ENCODE measurements around the gene MOB3A. TPM values are rescaled to one million over a fixed set of nuclear protein-coding genes. Genes with fewer than 3 reads are reported as not detected.
A peak's percentile ranks its signal among the peaks of the same experiment; 100 is the strongest.
"Not testable (repeated sequence)": the region's sequence is repeated elsewhere in the genome, so short reads cannot be mapped to it uniquely, and the experiment has no call there.

Gene MOB3A
- total RNA-seq, 3 donors from 2014 or later (not counting 1 experiment from before 2014, with no cell fraction given), result 239 to 314 (median 246) TPM

DNA sequence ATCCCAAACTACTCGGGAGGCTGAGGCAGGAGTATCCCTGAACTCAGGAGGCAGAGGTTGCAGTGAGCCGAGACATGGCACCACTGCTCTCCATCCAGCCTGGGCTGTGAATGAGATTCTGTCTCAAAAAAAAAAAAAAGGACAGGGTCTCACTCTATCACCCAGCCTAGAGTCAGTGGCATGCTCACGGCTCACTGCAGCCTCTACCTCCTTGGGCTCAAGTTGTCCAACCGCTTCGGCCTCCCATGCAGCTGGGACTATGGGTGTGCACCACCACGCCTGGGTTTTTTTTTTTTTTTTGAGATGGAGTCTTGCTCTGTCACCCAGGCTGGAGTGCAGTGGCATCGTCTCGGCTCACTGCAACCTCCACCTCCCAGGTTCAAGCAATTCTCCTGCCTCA is 59.7 kb downstream of the MOB3A start:
- Mint-ChIP-seq H3K4me1 (peaks cover 19 to 37% of the 10 kb centered on the region in 2 donors), H3K36me3 (no peaks in the 10 kb centered on the region), H3K4me3 (no peak overlapping the region), H3K27me3 (ENCODE audit: low read depth in 2 of 2) (no peaks in the 10 kb centered on the region), H3K27ac (no peak overlapping the region), H3K9me3 (no peaks in the 10 kb centered on the region)
- Histone ChIP-seq H3K27ac (ENCODE audit: low read length) (no peak overlapping the region), H3K36me3 (ENCODE audit: control insufficient read depth, insufficient read depth, low read length) (peaks cover 34% of the 10 kb centered on the region), H3K4me1 (ENCODE audit: control insufficient read depth, insufficient read depth, low read length) (peaks cover 38% of the 10 kb centered on the region), H3K27me3 (ENCODE audit: control insufficient read depth, insufficient read depth, low read length) (no peaks in the 10 kb centered on the region), H3K9me3 (ENCODE audit: control insufficient read depth, insufficient read depth, low read length) (peaks cover 6% of the 10 kb centered on the region), H3K4me3 (ENCODE audit: low read length) (no peak overlapping the region)
- ATAC-seq, result no peak
- TF ChIP-seq, protein P1, sequence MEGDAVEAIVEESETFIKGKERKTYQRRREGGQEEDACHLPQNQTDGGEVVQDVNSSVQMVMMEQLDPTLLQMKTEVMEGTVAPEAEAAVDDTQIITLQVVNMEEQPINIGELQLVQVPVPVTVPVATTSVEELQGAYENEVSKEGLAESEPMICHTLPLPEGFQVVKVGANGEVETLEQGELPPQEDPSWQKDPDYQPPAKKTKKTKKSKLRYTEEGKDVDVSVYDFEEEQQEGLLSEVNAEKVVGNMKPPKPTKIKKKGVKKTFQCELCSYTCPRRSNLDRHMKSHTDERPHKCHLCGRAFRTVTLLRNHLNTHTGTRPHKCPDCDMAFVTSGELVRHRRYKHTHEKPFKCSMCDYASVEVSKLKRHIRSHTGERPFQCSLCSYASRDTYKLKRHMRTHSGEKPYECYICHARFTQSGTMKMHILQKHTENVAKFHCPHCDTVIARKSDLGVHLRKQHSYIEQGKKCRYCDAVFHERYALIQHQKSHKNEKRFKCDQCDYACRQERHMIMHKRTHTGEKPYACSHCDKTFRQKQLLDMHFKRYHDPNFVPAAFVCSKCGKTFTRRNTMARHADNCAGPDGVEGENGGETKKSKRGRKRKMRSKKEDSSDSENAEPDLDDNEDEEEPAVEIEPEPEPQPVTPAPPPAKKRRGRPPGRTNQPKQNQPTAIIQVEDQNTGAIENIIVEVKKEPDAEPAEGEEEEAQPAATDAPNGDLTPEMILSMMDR (IDR thresholded peaks at IDR 0.05), result no peak
- intact Hi-C loops (cut with micrococcal nuclease), result no loop called here
- WGBS (ENCODE audit: insufficient coverage), result 99% methylated on average over 4 of the region's 8 CpGs
- DNase-seq, result no peak

GRCh38 chr19:2035590-2035991 is 60.5 kb downstream of the MOB3A start:
- peak overlapping the region; percentile 45 for H3K4me3 Mint-ChIP-seq

GRCh38 chr19:2034729-2035589 is 61.2 kb downstream of the MOB3A start:
- Mint-ChIP-seq H3K9me3 (no peaks in the 10 kb centered on the region), H3K36me3 (no peaks in the 10 kb centered on the region), H3K27me3 (ENCODE audit: low read depth in 2 of 2) (no peaks in the 10 kb centered on the region), H3K27ac (peak overlapping the region; percentile 58 to 81), H3K4me3 (peak overlapping the region; percentile 45), H3K4me1 (peaks cover 19 to 33% of the 10 kb centered on the region in 2 donors)
- Histone ChIP-seq H3K27me3 (ENCODE audit: control insufficient read depth, insufficient read depth, low read length) (no peaks in the 10 kb centered on the region), H3K4me1 (ENCODE audit: control insufficient read depth, insufficient read depth, low read length) (peaks cover 29% of the 10 kb centered on the region), H3K4me3 (ENCODE audit: low read length) (no peak overlapping the region), H3K36me3 (ENCODE audit: control insufficient read depth, insufficient read depth, low read length) (peaks cover 20% of the 10 kb centered on the region), H3K9me3 (ENCODE audit: control insufficient read depth, insufficient read depth, low read length) (peaks cover 6% of the 10 kb centered on the region), H3K27ac (ENCODE audit: low read length) (no peak overlapping the region)
- 48% methylated on average over 34 of the region's 34 CpGs for WGBS (ENCODE audit: insufficient coverage)
- peak; percentile 67 to 79 for DNase-seq
- ATAC-seq, result peak; percentile 78 to 84 (median 80)
- intact Hi-C loops (cut with micrococcal nuclease), result no loop called here
- TF ChIP-seq, protein P1 (IDR thresholded peaks at IDR 0.05), result no peak

More at GRCh38 chr19:2035590-2035991, 60.5 kb downstream of the MOB3A start:
- TF ChIP-seq, protein P1 (IDR thresholded peaks at IDR 0.05), result no peak
- Histone ChIP-seq H3K27ac (ENCODE audit: low read length) (no peak overlapping the region), H3K4me3 (ENCODE audit: low read length) (no peak overlapping the region), H3K36me3 (ENCODE audit: control insufficient read depth, insufficient read depth, low read length) (peaks cover 26% of the 10 kb centered on the region), H3K9me3 (ENCODE audit: control insufficient read depth, insufficient read depth, low read length) (peaks cover 6% of the 10 kb centered on the region), H3K27me3 (ENCODE audit: control insufficient read depth, insufficient read depth, low read length) (no peaks in the 10 kb centered on the region), H3K4me1 (ENCODE audit: control insufficient read depth, insufficient read depth, low read length) (peaks cover 30% of the 10 kb centered on the region)
- H3K27ac Mint-ChIP-seq, result peak overlapping the region; percentile 58 to 81
- H3K4me1 Mint-ChIP-seq, result peaks cover 19 to 33% of the 10 kb centered on the region in 2 donors
- no peaks in the 10 kb centered on the region for H3K27me3 Mint-ChIP-seq (ENCODE audit: low read depth in 2 of 2)
- intact Hi-C loops (cut with micrococcal nuclease), result no loop called here
- no peak for DNase-seq
- 90% methylated on average over 14 of the region's 14 CpGs for WGBS (ENCODE audit: insufficient coverage)
- H3K9me3 Mint-ChIP-seq, result no peaks in the 10 kb centered on the region
- no peaks in the 10 kb centered on the region for H3K36me3 Mint-ChIP-seq
- ATAC-seq, result no peak

DNA sequence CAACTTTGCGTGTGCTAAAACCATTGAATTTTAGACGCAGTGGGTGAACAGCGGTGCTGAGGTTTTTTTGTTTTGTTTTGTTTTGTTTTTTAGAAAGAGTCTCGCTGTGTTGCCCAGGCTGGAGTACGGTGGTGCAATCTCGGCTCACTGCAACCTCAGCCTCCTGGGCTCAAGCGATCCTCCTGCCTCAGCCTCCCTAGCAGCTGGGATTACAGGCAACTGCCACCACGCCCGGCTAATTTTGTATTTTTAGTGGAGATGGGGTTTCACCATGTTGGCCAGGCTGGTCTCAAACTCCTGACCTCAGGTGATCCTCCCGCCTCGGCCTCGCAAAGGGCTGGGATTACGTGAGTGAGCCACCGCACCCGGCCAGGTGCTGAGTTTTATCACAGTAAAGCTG is 61.9 kb downstream of the MOB3A start:
- H3K4me3 ChIP-seq (ENCODE audit: low read length); ATAC-seq; DNase-seq; H3K27ac Mint-ChIP-seq; H3K9me3 Mint-ChIP-seq; H3K36me3 Mint-ChIP-seq; H3K27me3 Mint-ChIP-seq (ENCODE audit: low read depth in 2 of 2); intact Hi-C loops (cut with micrococcal nuclease); H3K27ac ChIP-seq (ENCODE audit: low read length); H3K4me3 Mint-ChIP-seq; H3K27me3 ChIP-seq (ENCODE audit: control insufficient read depth, insufficient read depth, low read length); H3K9me3 ChIP-seq (ENCODE audit: control insufficient read depth, insufficient read depth, low read length): not testable (repeated sequence)
- 95% methylated on average over 14 of the region's 15 CpGs for WGBS (ENCODE audit: insufficient coverage)
- H3K4me1 ChIP-seq (ENCODE audit: control insufficient read depth, insufficient read depth, low read length), result peaks cover 29% of the 10 kb centered on the region
- peaks cover 19 to 30% of the 10 kb centered on the region in 2 donors for H3K4me1 Mint-ChIP-seq
- H3K36me3 ChIP-seq (ENCODE audit: control insufficient read depth, insufficient read depth, low read length), result peaks cover 13% of the 10 kb centered on the region

All from natural killer cell (primary cell).